ELR (cell line): ENCODE results near the gene C14orf119.

Experiments
- DNase-seq: peaks from one replicate; pipeline ENCODE4 v3.0.0-alpha.2; 2015; ENCODE audit warnings: low read depth

Gene C14orf119

GRCh38 chr14:23060536-23061260 lies 34.6 kb upstream of the C14orf119 start:
- no peak for DNase-seq

DNA sequence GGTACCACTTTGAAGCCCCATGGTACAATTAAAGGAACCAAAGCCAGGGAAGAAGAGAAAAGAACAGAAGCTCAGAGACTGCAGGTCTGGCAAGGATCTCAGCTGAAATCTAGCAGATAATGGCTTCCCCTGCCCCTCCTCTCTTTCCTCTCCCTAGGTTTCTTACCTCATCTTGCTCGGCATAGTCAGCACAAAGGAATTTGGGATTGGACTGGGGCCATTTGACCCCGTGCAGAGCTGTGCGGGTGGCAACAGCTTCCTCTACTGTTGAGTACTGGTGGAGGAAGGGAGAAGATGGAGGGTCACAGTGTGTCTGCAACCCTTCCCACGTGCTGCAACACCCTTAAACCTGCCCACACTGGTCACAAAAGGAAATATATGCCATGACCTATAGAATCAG lies 33.3 kb upstream of the C14orf119 start:
- DNase-seq: peak; percentile 96

DNA sequence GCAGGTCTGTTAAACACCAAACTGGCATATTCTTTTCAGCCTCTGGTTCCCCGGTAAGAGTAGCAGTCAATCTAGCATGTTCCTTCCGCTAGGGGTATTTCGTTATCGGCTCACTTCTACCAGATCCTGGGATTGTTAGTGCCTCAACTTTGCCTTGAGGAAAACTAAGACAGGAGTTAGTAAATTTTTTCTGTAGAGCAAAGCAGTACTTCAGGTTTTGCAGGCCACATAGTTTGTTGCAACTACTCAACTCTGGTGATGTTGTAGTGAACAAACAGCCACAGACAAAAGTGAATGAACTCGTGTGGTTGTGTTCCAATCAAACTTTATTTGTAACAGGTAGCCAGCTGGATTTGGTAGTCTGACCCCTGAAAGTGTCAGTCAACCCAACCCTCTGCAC lies 31.7 kb upstream of the C14orf119 start:
- DNase-seq: no peak

- no peak for DNase-seq
These were observed 28.9 kb upstream of the C14orf119 start for GRCh38 chr14:23066368-23066767.

GRCh38 chr14:23066855-23067744 lies 28.2 kb upstream of the C14orf119 start:
- DNase-seq: no peak

- no peak for DNase-seq
These were observed 27.2 kb upstream of the C14orf119 start for GRCh38 chr14:23067847-23068788.

- peak; percentile 93 for DNase-seq
These were observed 26.4 kb upstream of the C14orf119 start for GRCh38 chr14:23068789-23069412.

DNA sequence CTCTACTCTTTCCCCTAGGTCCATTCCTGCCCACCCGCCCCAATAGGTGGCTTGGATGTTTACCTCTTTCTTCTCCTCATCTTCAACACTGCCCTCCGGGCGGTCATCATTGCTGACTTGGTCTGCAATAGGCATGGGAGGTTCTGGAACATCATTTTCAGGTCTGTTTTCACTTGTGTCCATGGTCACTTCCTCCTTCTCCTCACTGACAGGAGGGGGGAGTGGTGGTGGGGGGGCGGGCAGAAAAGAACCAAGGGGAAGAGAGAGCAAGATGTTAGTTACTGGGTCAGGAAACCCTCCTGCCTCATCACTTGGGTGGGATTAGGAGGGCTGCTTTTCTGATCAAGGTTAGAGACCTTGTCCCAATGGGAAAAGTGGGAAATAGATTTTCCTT lies 25.9 kb upstream of the C14orf119 start:
- no peak for DNase-seq

GRCh38 chr14:23070262-23071129 lies 24.8 kb upstream of the C14orf119 start:
- peak; percentile 35 for DNase-seq

- peak; percentile 91 for DNase-seq
These were observed 23.9 kb upstream of the C14orf119 start for GRCh38 chr14:23071244-23071920.

GRCh38 chr14:23071921-23072539 lies 23.3 kb upstream of the C14orf119 start:
- DNase-seq: peak; percentile 47

DNA sequence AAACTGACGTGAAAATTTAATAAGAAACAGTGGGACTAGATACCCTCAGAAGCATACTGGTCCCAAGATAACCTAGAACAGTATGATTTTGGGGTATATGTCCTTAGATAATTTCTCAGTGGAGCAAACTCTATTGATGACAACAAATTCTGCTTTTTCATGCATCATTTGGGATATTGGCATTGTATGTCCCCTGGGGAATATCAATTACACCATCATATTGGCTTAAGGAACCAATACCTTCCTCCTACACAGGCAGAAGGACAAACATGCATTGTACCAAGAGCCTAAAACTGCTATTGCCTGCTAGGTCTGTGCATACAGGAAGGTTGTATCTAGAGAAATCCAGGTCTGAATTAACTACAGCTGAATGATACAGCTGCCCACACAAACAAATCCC lies 20.4 kb upstream of the C14orf119 start:
- DNase-seq: no peak

DNA sequence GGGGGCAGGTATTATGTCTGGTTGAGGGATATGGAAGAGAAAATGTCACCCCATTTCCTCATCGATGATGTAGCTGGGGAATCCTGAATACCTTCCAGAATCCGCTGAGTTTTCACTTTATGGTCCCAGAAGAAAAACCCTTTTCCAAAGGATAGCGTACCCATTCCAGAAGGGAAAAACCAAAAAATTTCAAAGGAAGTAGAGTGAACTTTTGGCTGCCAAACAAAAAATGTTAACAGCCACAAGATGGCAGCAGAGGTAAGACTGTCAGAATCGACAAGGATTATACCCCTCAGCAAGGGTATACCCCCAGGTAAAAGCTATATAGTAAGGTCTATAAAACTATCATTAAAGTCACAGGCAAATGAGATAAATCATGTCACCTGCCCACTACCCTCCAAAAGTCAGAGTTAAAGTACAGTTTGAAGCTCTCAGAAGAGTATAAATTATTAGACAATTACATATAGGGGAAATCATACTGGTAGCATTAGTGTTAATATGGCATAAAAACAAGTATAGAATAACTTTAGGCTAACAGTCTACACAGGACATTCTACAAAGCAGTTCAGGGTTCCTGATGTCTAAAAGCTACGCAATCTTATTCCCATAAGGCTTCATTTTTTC lies 18.4 kb upstream of the C14orf119 start:
- DNase-seq: peak; percentile 67

DNA sequence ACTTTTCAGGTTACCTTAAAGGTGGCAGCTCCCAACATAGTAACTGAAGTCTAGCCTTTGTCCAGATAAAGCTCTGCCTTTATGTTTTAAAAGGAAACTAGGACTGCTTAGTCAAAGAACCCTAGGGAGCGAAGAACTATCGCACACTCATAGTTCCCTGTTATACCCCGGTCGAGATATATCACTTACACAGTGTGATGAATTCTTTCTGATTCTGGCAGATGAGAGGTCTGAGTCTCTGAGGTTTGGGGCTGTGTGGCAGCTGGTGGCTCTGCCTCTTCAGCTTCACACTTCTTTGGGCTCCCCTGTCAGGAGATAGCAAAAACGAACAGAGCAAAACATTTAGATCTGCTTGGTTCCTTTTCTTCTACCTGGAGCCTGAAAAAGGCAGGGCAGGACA lies 17.3 kb upstream of the C14orf119 start:
- no peak for DNase-seq

DNA sequence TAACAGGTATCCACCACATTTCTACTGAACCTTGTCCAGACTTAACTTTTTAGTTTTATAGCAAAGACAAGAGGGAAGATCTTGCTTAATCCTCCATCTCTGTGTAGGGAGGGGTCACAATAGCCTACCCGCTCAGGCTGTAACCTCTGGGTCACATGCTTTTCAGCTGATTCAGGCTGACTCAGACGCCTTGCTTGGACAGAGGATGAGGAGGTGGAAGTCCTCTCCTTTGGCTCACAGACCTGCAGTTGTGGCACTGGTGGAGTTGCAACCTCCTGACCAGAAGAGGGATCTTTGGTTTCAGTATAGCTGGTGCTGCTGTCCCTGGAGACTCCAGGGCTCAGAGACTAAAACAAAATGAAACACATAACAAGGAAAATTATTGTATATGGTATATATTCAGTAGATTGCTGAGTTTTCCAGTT lies 16.6 kb upstream of the C14orf119 start:
- peak; percentile 98 for DNase-seq

DNA sequence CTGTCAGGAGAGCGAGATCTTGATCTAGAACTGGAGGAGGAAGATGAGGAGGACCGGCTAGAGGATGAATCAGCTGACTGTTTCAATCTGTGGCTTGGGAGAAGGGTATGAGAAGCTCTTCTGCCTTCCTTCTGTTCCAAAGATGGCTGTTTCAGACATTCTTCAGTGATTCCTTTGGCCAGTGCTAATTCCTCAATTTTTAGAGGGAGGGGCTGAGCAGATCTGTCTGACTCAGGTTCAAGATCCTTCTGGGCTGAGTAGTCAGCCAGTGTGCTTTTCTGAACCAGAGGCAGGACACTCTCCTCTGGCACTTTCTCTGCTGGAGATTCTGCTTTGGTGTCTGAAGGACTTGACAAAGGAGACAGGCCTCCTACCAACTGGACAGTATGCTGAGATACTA lies 15.6 kb upstream of the C14orf119 start:
- peak; percentile 55 for DNase-seq

DNA sequence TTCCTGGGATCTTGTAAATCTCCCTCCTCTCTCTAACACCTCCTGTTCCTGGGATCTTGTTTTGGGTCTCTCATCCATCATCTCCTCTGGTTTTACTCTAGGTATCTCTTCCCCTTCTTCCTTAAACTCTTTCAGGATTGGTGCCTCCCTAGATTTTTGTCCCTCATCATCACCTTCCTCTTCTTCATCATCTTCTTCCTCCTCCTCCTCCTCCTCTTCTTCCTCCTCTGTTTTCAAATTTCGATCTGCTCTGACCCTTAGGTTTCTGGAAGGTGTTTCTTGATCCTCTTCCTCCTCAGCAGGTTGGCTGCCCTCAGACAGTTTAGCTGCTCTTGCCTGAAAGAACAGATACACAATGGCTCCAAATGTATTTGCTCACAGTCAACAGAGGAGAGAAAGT lies 14.8 kb upstream of the C14orf119 start:
- no peak for DNase-seq

DNA sequence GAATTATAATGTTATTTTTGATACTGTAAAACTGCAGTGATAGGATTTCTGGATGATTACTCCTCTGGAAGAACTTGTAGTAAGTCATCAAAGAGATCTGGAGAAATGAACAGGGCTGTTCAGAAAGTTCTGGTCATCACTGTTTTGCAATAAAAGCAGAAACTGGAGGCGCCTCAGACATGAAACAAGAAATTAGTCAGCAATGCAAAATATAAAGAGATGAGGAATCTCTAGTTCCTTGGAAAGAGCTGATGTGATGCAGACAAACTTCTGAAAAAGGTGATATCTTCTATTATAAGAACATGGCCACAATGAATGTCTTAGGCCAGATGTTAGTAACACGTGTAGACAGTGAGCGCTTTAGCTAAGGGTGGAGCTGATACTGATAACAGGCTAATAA lies 9.8 kb upstream of the C14orf119 start:
- no peak for DNase-seq

- no peak for DNase-seq
These were observed 8.7 kb upstream of the C14orf119 start for GRCh38 chr14:23086565-23086964.
